HUES48 (cell line): ENCODE data around the gene NRG2.

Experiments
- H3K27ac ChIP-seq: one replicate; pipeline ENCODE4 v1.7.0; 2013; ENCODE audit warnings: low read depth, low read length, inconsistent platforms
- H3K27me3 ChIP-seq: 2 replicates; pipeline ENCODE4 v1.6.1; 2013; ENCODE audit warnings: mild to moderate bottlenecking, low read length; ENCODE audit not compliant: control insufficient read depth, insufficient read depth
- H3K36me3 ChIP-seq: 2 replicates; pipeline ENCODE4 v1.6.1; 2013; ENCODE audit warnings: low read length; ENCODE audit not compliant: control insufficient read depth, insufficient read depth
- H3K4me1 ChIP-seq: 2 replicates; pipeline ENCODE4 v1.6.1; 2013; ENCODE audit warnings: mild to moderate bottlenecking, low read length; ENCODE audit not compliant: control insufficient read depth, insufficient read depth
- H3K4me3 ChIP-seq: 2 replicates; pipeline ENCODE4 v1.5.1; 2013; ENCODE audit warnings: mild to moderate bottlenecking, low read depth, low read length
- H3K9ac ChIP-seq: 2 replicates; pipeline ENCODE4 v1.6.1; 2013; ENCODE audit warnings: mild to moderate bottlenecking, low read depth, low read length, moderate library complexity
- H3K9me3 ChIP-seq: 2 replicates; pipeline ENCODE4 v1.6.1; 2013; ENCODE audit warnings: low read length; ENCODE audit not compliant: control insufficient read depth, insufficient read depth

The NRG2 gene

GRCh38 chr5:139985290-139985689 is 57.8 kb downstream of the NRG2 start:
- Histone ChIP-seq H3K4me3 (no peak overlapping the region), H3K27ac (no peak overlapping the region), H3K9me3 (no peaks in the 10 kb centered on the region), H3K36me3 (no peaks in the 10 kb centered on the region), H3K9ac (no peak overlapping the region), H3K4me1 (no peaks in the 10 kb centered on the region), H3K27me3 (0 out of 2 replicates have a peak, but pooled peaks cover 8% of the 10 kb centered on the region)

- H3K4me1 ChIP-seq = no peaks in the 10 kb centered on the region
- H3K27me3 ChIP-seq = 0 out of 2 replicates have a peak, but pooled peaks cover 8% of the 10 kb centered on the region
- no peaks in the 10 kb centered on the region for H3K36me3 ChIP-seq
- H3K9ac ChIP-seq = no peak overlapping the region
- H3K4me3 ChIP-seq = no peak overlapping the region
- H3K27ac ChIP-seq = no peak overlapping the region
- no peaks in the 10 kb centered on the region for H3K9me3 ChIP-seq
Measured at GRCh38 chr5:139984816-139985215, 58.3 kb downstream of the NRG2 start.

GRCh38 chr5:139982975-139983240 is 60.2 kb downstream of the NRG2 start:
- H3K36me3 ChIP-seq = no peaks in the 10 kb centered on the region
- no peak overlapping the region for H3K27ac ChIP-seq
- no peak overlapping the region for H3K9ac ChIP-seq
- no peak overlapping the region for H3K4me3 ChIP-seq
- H3K4me1 ChIP-seq = no peaks in the 10 kb centered on the region
- no peaks in the 10 kb centered on the region for H3K9me3 ChIP-seq
- H3K27me3 ChIP-seq = 0 out of 2 replicates have a peak, but pooled peaks cover 8% of the 10 kb centered on the region

GRCh38 chr5:139982157-139982974 is 60.7 kb downstream of the NRG2 start:
- H3K9me3 ChIP-seq = no peaks in the 10 kb centered on the region
- no peaks in the 10 kb centered on the region for H3K4me1 ChIP-seq
- H3K27me3 ChIP-seq = 0 out of 2 replicates have a peak, but pooled peaks cover 8% of the 10 kb centered on the region
- H3K4me3 ChIP-seq = no peak overlapping the region
- no peaks in the 10 kb centered on the region for H3K36me3 ChIP-seq
- H3K9ac ChIP-seq = no peak overlapping the region
- H3K27ac ChIP-seq = no peak overlapping the region

GRCh38 chr5:139980765-139981164 is 62.3 kb downstream of the NRG2 start:
- H3K9me3 ChIP-seq = no peaks in the 10 kb centered on the region
- H3K27me3 ChIP-seq = 0 out of 2 replicates have a peak, but pooled peaks cover 8% of the 10 kb centered on the region
- no peak overlapping the region for H3K27ac ChIP-seq
- no peaks in the 10 kb centered on the region for H3K36me3 ChIP-seq
- H3K4me3 ChIP-seq = no peak overlapping the region
- H3K9ac ChIP-seq = no peak overlapping the region
- no peaks in the 10 kb centered on the region for H3K4me1 ChIP-seq

- Histone ChIP-seq H3K4me1 (no peaks in the 10 kb centered on the region), H3K27ac (no peak overlapping the region), H3K4me3 (no peak overlapping the region), H3K9ac (no peak overlapping the region), H3K27me3 (0 out of 2 replicates have a peak, but pooled peaks cover 8% of the 10 kb centered on the region), H3K36me3 (no peaks in the 10 kb centered on the region), H3K9me3 (no peaks in the 10 kb centered on the region)
Measured at GRCh38 chr5:139979943-139980342, 63.2 kb downstream of the NRG2 start.

- no peaks in the 10 kb centered on the region for H3K4me1 ChIP-seq
- H3K27me3 ChIP-seq = 0 out of 2 replicates have a peak, but pooled peaks cover 8% of the 10 kb centered on the region
- H3K9ac ChIP-seq = no peak overlapping the region
- H3K9me3 ChIP-seq = no peaks in the 10 kb centered on the region
- H3K27ac ChIP-seq = no peak overlapping the region
- no peak overlapping the region for H3K4me3 ChIP-seq
- no peaks in the 10 kb centered on the region for H3K36me3 ChIP-seq
Measured at GRCh38 chr5:139979518-139979917, 63.6 kb downstream of the NRG2 start.

- Histone ChIP-seq H3K4me1 (no peaks in the 10 kb centered on the region), H3K4me3 (no peak overlapping the region), H3K9ac (no peak overlapping the region), H3K27me3 (0 out of 2 replicates have a peak, but pooled peaks cover under 1% of the 10 kb centered on the region), H3K36me3 (no peaks in the 10 kb centered on the region), H3K27ac (no peak overlapping the region), H3K9me3 (no peaks in the 10 kb centered on the region)
Measured at GRCh38 chr5:139976703-139977102, 66.4 kb downstream of the NRG2 start.

GRCh38 chr5:139975942-139976341 is 67.2 kb downstream of the NRG2 start:
- no peak overlapping the region for H3K4me3 ChIP-seq
- H3K9ac ChIP-seq = no peak overlapping the region
- H3K9me3 ChIP-seq = no peaks in the 10 kb centered on the region
- no peaks in the 10 kb centered on the region for H3K4me1 ChIP-seq
- H3K36me3 ChIP-seq = no peaks in the 10 kb centered on the region
- no peak overlapping the region for H3K27ac ChIP-seq
- no peaks in the 10 kb centered on the region for H3K27me3 ChIP-seq

- Histone ChIP-seq H3K36me3 (no peaks in the 10 kb centered on the region), H3K27me3 (no peaks in the 10 kb centered on the region), H3K9ac (no peak overlapping the region), H3K4me3 (no peak overlapping the region), H3K9me3 (no peaks in the 10 kb centered on the region), H3K27ac (no peak overlapping the region), H3K4me1 (no peaks in the 10 kb centered on the region)
Measured at GRCh38 chr5:139975306-139975705, 67.8 kb downstream of the NRG2 start.

- H3K36me3 ChIP-seq = no peaks in the 10 kb centered on the region
- no peak overlapping the region for H3K4me3 ChIP-seq
- no peaks in the 10 kb centered on the region for H3K4me1 ChIP-seq
- peaks cover 4% of the 10 kb centered on the region; the same call in 1 of the 2 replicates for H3K27me3 ChIP-seq
- H3K9ac ChIP-seq = no peak overlapping the region
- no peak overlapping the region for H3K27ac ChIP-seq
- H3K9me3 ChIP-seq = no peaks in the 10 kb centered on the region
Measured at GRCh38 chr5:139974661-139975060, 68.4 kb downstream of the NRG2 start.
